GM12873 (cell line): Measurements from ENCODE around the gene CDK17.

Experiments used
- CTCF ChIP-seq: IDR thresholded peaks from 2 replicates; pipeline ENCODE4 v1.5.1; 2012; ENCODE audit warnings: low read depth, mild to moderate bottlenecking, moderate library complexity, low read length, control low read depth; ENCODE audit not compliant: insufficient read depth; ENCODE audit errors: missing control alignments

Gene CDK17

GRCh38 chr12:96241431-96241830 is 158.8 kb downstream of the CDK17 start:
- TF ChIP-seq CTCF = no peak

- TF ChIP-seq CTCF = no peak
Measured at GRCh38 chr12:96240656-96241055, 159.6 kb downstream of the CDK17 start.

- TF ChIP-seq CTCF = no peak
Measured at GRCh38 chr12:96239711-96240635, 160.3 kb downstream of the CDK17 start.

- no peak for TF ChIP-seq CTCF
Measured at GRCh38 chr12:96238336-96239047, 161.7 kb downstream of the CDK17 start.

GRCh38 chr12:96237465-96238077 is 162.7 kb downstream of the CDK17 start:
- TF ChIP-seq CTCF = no peak

GRCh38 chr12:96237035-96237434 is 163.2 kb downstream of the CDK17 start:
- TF ChIP-seq CTCF = no peak

- peak; percentile 12 for TF ChIP-seq CTCF
Measured at GRCh38 chr12:96236221-96236822, 163.9 kb downstream of the CDK17 start.
